A549 (cell line): Measurements from ENCODE around the gene CHKA. TPM values are rescaled to one million over a fixed set of nuclear protein-coding genes. Genes with fewer than 3 reads are reported as not detected.

Experiments
- ATAC-seq, 2 experiments: fragments of 200-7000 bp in 1 of 2; fragments of >200 bp in 1 of 2; cut with Nextera tagmentation in 1 of 2; cut with Tn5 transposase in 1 of 2; 3 replicates each; pipeline versions ENCODE4 v1.8.0 to v1.9.1; 2018 to 2020; ENCODE audit warnings: mild to moderate bottlenecking in 1 of 2, moderate library complexity in 1 of 2
- CTCF ChIA-PET: fragments of 300-600 bp; sonication (Branson Sonifier 250); formaldehyde crosslinking; extraction: SDS; loops from one replicate; lab custom pipeline; 2021; ENCODE audit warnings: antibody characterized with exemption, inconsistent platforms; lab: Yijun Ruan, JAX
- POLR2A ChIA-PET: fragments of 350-600 bp; formaldehyde crosslinking; extraction: SDS; loops from one replicate; lab custom pipeline; 2021; ENCODE audit warnings: antibody characterized with exemption, inconsistent platforms; lab: Yijun Ruan, JAX
- DNase-seq, 2 experiments: peaks; one replicate each; pipeline versions ENCODE4 v3.0.0 to v3.0.0-alpha.2; 2011 to 2016; ENCODE audit warnings: low read depth in 1 of 2, low spot score in 1 of 2
- FAIRE-seq: peaks from 2 replicates; lab custom pipeline; 2011; peaks lifted over from hg19 to GRCh38; lab: Jason Lieb, UNC
- H3K27ac ChIP-seq, 2 experiments: fragments of >200 bp; sonication (Bioruptor Twin); formaldehyde crosslinking; 3 replicates each; pipeline ENCODE4 v1.5.1; 2016 to 2017
- H3K4me1 ChIP-seq: fragments of >200 bp; sonication (Bioruptor Twin); formaldehyde crosslinking; 3 replicates; pipeline ENCODE4 v1.6.1; 2016
- H3K4me2 ChIP-seq: fragments of >200 bp; sonication (Bioruptor Twin); formaldehyde crosslinking; 3 replicates; pipeline ENCODE4 v1.6.1; 2016
- H3K4me3 ChIP-seq: fragments of >200 bp; sonication (Bioruptor Twin); formaldehyde crosslinking; 3 replicates; pipeline ENCODE4 v1.5.1; 2016
- H3K9me3 ChIP-seq: fragments of >200 bp; sonication (Bioruptor Twin); formaldehyde crosslinking; 3 replicates; pipeline ENCODE4 v1.6.1; 2016
- CEBPB ChIP-seq, 2 experiments: fragments of >200 bp in 1 of 2; sonication (Bioruptor Twin) in 1 of 2; formaldehyde crosslinking in 1 of 2; IDR thresholded peaks; 2 replicates each; pipeline ENCODE4 v1.6.1; 2012 to 2016
- CHD4 ChIP-seq: fragments of 200-600 bp; sonication (generic); IDR thresholded peaks from 2 replicates; pipeline ENCODE4 v1.6.1; 2016; ENCODE audit warnings: antibody characterized with exemption, mild to moderate bottlenecking, borderline replicate concordance
- FOSL2 ChIP-seq, 2 experiments: fragments of 450-650 bp in 1 of 2; fragments of >200 bp in 1 of 2; sonication (Bioruptor Twin) in 1 of 2; formaldehyde crosslinking; IDR thresholded peaks; 2 replicates each; pipeline versions ENCODE4 v1.5.0 to v1.6.1; 2016 to 2020; ENCODE audit warnings: mild to moderate bottlenecking in 1 of 2, moderate library complexity in 1 of 2
- HEYL ChIP-seq: fragments of 250-450 bp; sonication (Bioruptor Pico); IDR thresholded peaks from 2 replicates; pipeline ENCODE4 v1.8.0; 2021; ENCODE audit warnings: mild to moderate bottlenecking, moderate library complexity
- JUN ChIP-seq, 2 experiments: fragments of >200 bp; sonication (Bioruptor Twin); formaldehyde crosslinking; IDR thresholded peaks; 2 replicates in 1 of 2; 3 replicates in 1 of 2; pipeline ENCODE4 v1.6.1; 2016 to 2017
- NPAS2 ChIP-seq: fragments of 250-450 bp; sonication (Bioruptor Pico); IDR thresholded peaks from 2 replicates; pipeline ENCODE4 v1.8.0; 2022; ENCODE audit warnings: mild to moderate bottlenecking, moderate library complexity, borderline replicate concordance
- NR3C1 ChIP-seq: fragments of >200 bp; sonication (Bioruptor Twin); formaldehyde crosslinking; IDR thresholded peaks from 3 replicates; pipeline ENCODE4 v1.6.1; 2017
- PBX3 ChIP-seq: IDR thresholded peaks from 2 replicates; pipeline ENCODE4 v1.6.1; 2012
- POLR2AphosphoS2 ChIP-seq: conservative IDR thresholded peaks from 2 replicates; pipeline ENCODE4 v1.6.1; 2012; ENCODE audit warnings: low read length, improper control_type of control experiment, inconsistent platforms
- RAD21 ChIP-seq, 2 experiments: fragments of >200 bp in 1 of 2; sonication (Bioruptor Twin) in 1 of 2; formaldehyde crosslinking in 1 of 2; IDR thresholded peaks in 1 of 2; conservative IDR thresholded peaks in 1 of 2; 2 replicates in 1 of 2; 3 replicates in 1 of 2; pipeline ENCODE4 v1.6.1; 2012 to 2018; ENCODE audit warnings: inconsistent platforms in 1 of 2
- RCOR1 ChIP-seq: fragments of 150-350 bp; IDR thresholded peaks from 2 replicates; pipeline ENCODE4 v1.6.1; 2014; ENCODE audit warnings: antibody characterized with exemption, low read length, low read depth
- SMC3 ChIP-seq: fragments of >200 bp; sonication (Bioruptor Twin); formaldehyde crosslinking; IDR thresholded peaks from 3 replicates; pipeline ENCODE4 v1.6.1; 2018; ENCODE audit warnings: inconsistent platforms
- TFCP2L1 ChIP-seq: fragments of 250-450 bp; sonication (Bioruptor Pico); IDR thresholded peaks from 2 replicates; pipeline ENCODE4 v1.5.0; 2021; ENCODE audit warnings: mild to moderate bottlenecking
- TP53 ChIP-seq: fragments of 250-450 bp; sonication (Bioruptor Pico); IDR thresholded peaks from 2 replicates; pipeline ENCODE4 v1.5.0; 2021; ENCODE audit warnings: mild to moderate bottlenecking, moderate library complexity
- ZC3H11A ChIP-seq: fragments of 450-650 bp; IDR thresholded peaks from 2 replicates; pipeline ENCODE4 v1.6.1; 2014; ENCODE audit warnings: antibody characterized with exemption, mild to moderate bottlenecking
- ZFP36 ChIP-seq: fragments of 450-650 bp; IDR thresholded peaks from 2 replicates; pipeline ENCODE4 v1.6.1; 2014; ENCODE audit warnings: borderline replicate concordance; ENCODE audit not compliant: partially characterized antibody
- ZNF302 ChIP-seq: fragments of 250-450 bp; sonication (Bioruptor Pico); IDR thresholded peaks from 2 replicates; pipeline ENCODE4 v1.9.0; 2021; ENCODE audit warnings: inconsistent platforms, mild to moderate bottlenecking, moderate library complexity
- WGBS: methylation state at CpG from one replicate; pipeline ENCODE4 v1.1.6; 2017; ENCODE audit errors: missing lambda C conversion rate; 5-methylcytosine and 5-hydroxymethylcytosine counted together
- polyA plus RNA-seq, 4 experiments: library from polyadenylated mRNA; depleted of rRNA in 3 of 4; stranded (reverse); fragments of >200 nt; fragmentation: RNase III in 1 of 4; extraction: RNeasy Plus Mini Kit Qiagen cat#74134 plus additional on column Dnase treatment in 1 of 4; gene quantifications; 2 replicates in 3 of 4; 3 replicates in 1 of 4; pipeline ENCODE4 v1.2.3, GENCODE V29; 2011 to 2017
- TF ChIP-seq, protein P1 (sequence below): fragments of 250-450 bp; sonication (Bioruptor Pico); IDR thresholded peaks from 2 replicates; pipeline ENCODE4 v1.5.0; 2021; ENCODE audit warnings: mild to moderate bottlenecking, moderate library complexity, borderline replicate concordance
- TF ChIP-seq, protein P2 (sequence below): IDR thresholded peaks from 2 replicates; pipeline ENCODE4 v1.6.1; 2012; ENCODE audit warnings: low read depth, borderline replicate concordance

CHKA gene
- polyA plus RNA-seq, 2 of the 4 experiments (the other 2 are of a cell fraction) = 14.2 to 21.7 TPM

- Histone ChIP-seq H3K27ac (peak overlapping the region; percentile 99 to 100), H3K4me2 (peak overlapping the region; percentile 41; the same call in 2 of the 3 replicates), H3K4me1 (peaks cover 66% of the 10 kb centered on the region)
- CTCF ChIA-PET = interaction anchor here (0.6 to 12.3 kb wide), 8 partner anchors 10 to 1302 kb away, joined by 3 to 204 read pairs (median 4); partner anchors contain the start of genes ALDH3B1, NDUFS8, TCIRG1 and UNC93B1
- ATAC-seq = no peak
- no peak for DNase-seq
- no peak for TF ChIP-seq RCOR1
- TF ChIP-seq, protein P1, sequence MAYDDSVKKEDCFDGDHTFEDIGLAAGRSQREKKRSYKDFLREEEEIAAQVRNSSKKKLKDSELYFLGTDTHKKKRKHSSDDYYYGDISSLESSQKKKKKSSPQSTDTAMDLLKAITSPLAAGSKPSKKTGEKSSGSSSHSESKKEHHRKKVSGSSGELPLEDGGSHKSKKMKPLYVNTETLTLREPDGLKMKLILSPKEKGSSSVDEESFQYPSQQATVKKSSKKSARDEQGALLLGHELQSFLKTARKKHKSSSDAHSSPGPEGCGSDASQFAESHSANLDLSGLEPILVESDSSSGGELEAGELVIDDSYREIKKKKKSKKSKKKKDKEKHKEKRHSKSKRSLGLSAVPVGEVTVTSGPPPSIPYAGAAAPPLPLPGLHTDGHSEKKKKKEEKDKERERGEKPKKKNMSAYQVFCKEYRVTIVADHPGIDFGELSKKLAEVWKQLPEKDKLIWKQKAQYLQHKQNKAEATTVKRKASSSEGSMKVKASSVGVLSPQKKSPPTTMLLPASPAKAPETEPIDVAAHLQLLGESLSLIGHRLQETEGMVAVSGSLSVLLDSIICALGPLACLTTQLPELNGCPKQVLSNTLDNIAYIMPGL (CRISPR knock-in tag) = no peak
- TF ChIP-seq CEBPB (IDR thresholded peaks at IDR 0.05) = no peak
- no peak; the same call in 1 of the 2 replicates for TF ChIP-seq POLR2AphosphoS2
- no peak for TF ChIP-seq CHD4
- no peak for TF ChIP-seq FOSL2 (IDR thresholded peaks at IDR 0.05)
- no peak for TF ChIP-seq FOSL2 (CRISPR knock-in tag; IDR thresholded peaks at IDR 0.05)
- TF ChIP-seq PBX3 = no peak
- TF ChIP-seq, all 56 proteins: peak for 0
- no peak for FAIRE-seq
- H3K4me3 ChIP-seq = no peak overlapping the region
- 92% methylated on average over 9 of the region's 12 CpGs for WGBS
- POLR2A ChIA-PET = interaction anchor here (0.6 to 2.8 kb wide), 4 partner anchors 9 to 119 kb away, joined by 3 to 22 read pairs (median 4); partner anchors contain the start of genes ALDH3B1 and NDUFS8
- H3K9me3 ChIP-seq = no peaks in the 10 kb centered on the region
These were observed 101.7 kb downstream of the CHKA start for GRCh38 chr11:68019486-68019885.

DNA sequence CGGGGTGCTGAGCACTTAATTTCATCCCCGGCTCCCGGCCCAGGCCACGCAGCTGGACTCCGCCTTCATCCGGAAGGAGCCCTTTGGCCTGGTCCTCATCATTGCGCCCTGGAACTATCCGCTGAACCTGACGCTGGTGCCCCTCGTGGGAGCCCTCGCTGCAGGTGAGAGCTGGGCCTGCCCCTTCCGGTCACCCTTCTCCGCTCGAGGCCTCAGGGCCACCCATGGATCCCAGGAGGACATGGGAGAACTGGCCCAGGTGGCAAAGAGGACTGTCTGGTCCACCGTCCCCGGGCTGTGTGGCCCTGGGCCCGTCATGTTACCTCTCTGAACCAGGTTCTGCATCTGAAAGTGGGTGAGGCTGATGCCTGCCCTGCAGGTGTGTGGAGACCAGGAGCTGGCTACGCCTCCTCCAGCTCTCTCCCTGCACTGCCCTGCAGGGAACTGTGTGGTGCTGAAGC is 102.4 kb downstream of the CHKA start:
- Histone ChIP-seq H3K4me3 (no peak overlapping the region), H3K4me2 (peak overlapping the region; percentile 96; the same call in 2 of the 3 replicates), H3K4me1 (peaks cover 70% of the 10 kb centered on the region), H3K9me3 (no peaks in the 10 kb centered on the region), H3K27ac (peak overlapping the region; percentile 99 to 100)
- no peak for FAIRE-seq
- no peak for DNase-seq
- ATAC-seq = no peak
- TF ChIP-seq NPAS2 (CRISPR knock-in tag) = no peak
- TF ChIP-seq JUN (IDR thresholded peaks at IDR 0.05) = 0 out of 5 replicates have a peak, but pooled peaks have one; percentile 3 to 7
- POLR2A ChIA-PET = interaction anchor here (0.6 to 2.8 kb wide), 4 partner anchors 8 to 119 kb away, joined by 3 to 22 read pairs (median 4); partner anchors contain the start of genes ALDH3B1 and NDUFS8
- 90% methylated on average over 13 of the region's 18 CpGs for WGBS
- CTCF ChIA-PET = interaction anchor here (0.6 to 12.3 kb wide), 6 partner anchors 10 to 1302 kb away, joined by 3 to 204 read pairs (median 10); partner anchors contain the start of genes ALDH3B1, NDUFS8, TCIRG1 and UNC93B1

GRCh38 chr11:68017980-68018729 is 103.0 kb downstream of the CHKA start:
- peak overlapping the region; percentile 99 to 100 for H3K27ac ChIP-seq
- no peak for FAIRE-seq
- 60% methylated on average over 24 of the region's 27 CpGs for WGBS

More at GRCh38 chr11:68017980-68018729, 103.0 kb downstream of the CHKA start:
- ATAC-seq (no peak), DNase-seq (peak in 1 of 2 experiments; percentile 65)
- peak in 1 of 2 experiments; percentile 51; a peak in 2 of 5 replicates for TF ChIP-seq JUN (IDR thresholded peaks at IDR 0.05)
- 0 out of 2 replicates have a peak, but pooled peaks have one; percentile 30 for TF ChIP-seq TFCP2L1
- TF ChIP-seq SMC3 = no peak
- TF ChIP-seq ZNF302 (CRISPR knock-in tag) = no peak
- no peak for TF ChIP-seq RAD21 (conservative IDR thresholded peaks at IDR 0.05 in 1 of 2, IDR thresholded peaks at IDR 0.05 in 1 of 2)
- no peak for TF ChIP-seq ZFP36
- no peak for TF ChIP-seq NR3C1
- peak; percentile 39 for TF ChIP-seq PBX3
- TF ChIP-seq, protein P2, sequence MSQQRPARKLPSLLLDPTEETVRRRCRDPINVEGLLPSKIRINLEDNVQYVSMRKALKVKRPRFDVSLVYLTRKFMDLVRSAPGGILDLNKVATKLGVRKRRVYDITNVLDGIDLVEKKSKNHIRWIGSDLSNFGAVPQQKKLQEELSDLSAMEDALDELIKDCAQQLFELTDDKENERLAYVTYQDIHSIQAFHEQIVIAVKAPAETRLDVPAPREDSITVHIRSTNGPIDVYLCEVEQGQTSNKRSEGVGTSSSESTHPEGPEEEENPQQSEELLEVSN = no peak
- no peak for TF ChIP-seq ZC3H11A
- no peak for TF ChIP-seq TP53 (CRISPR knock-in tag)
- no peak for TF ChIP-seq HEYL (CRISPR knock-in tag)
- H3K4me3 ChIP-seq = no peak overlapping the region
- no peaks in the 10 kb centered on the region for H3K9me3 ChIP-seq
- peaks cover 75% of the 10 kb centered on the region for H3K4me1 ChIP-seq
- peak overlapping the region; percentile 96 for H3K4me2 ChIP-seq
- CTCF ChIA-PET = interaction anchor here (0.9 to 12.3 kb wide), 6 partner anchors 10 to 63 kb away, joined by 3 to 204 read pairs (median 12); partner anchors contain the start of genes ALDH3B1, NDUFS8, TCIRG1 and UNC93B1
- POLR2A ChIA-PET = interaction anchor here (1.3 to 2.8 kb wide), 2 partner anchors 8 to 9 kb away, joined by 5 to 22 read pairs; partner anchors contain the start of gene ALDH3B1
